Glutamatergic neuron (in vitro differentiated cells): ENCODE measurements around the gene SPO11. TPM values are rescaled to one million over a fixed set of nuclear protein-coding genes. Genes with fewer than 3 reads are reported as not detected.

Experiments used
- DNase-seq: peaks from one replicate; pipeline ENCODE4 v3.0.0; 2022
- H3K27ac Mint-ChIP-seq: one replicate; pipeline ENCODE4 v1.8.0; 2020; ENCODE audit warnings: mild to moderate bottlenecking, mixed read lengths, inconsistent platforms; ENCODE audit not compliant: unreplicated experiment
- H3K27me3 Mint-ChIP-seq: one replicate; pipeline ENCODE4 v1.8.0; 2020; ENCODE audit warnings: mild to moderate bottlenecking, moderate library complexity, mixed read lengths, inconsistent platforms; ENCODE audit not compliant: unreplicated experiment
- H3K36me3 Mint-ChIP-seq: one replicate; pipeline ENCODE4 v1.8.0; 2020; ENCODE audit warnings: mild to moderate bottlenecking, mixed read lengths, inconsistent platforms; ENCODE audit not compliant: unreplicated experiment
- H3K4me1 Mint-ChIP-seq: one replicate; pipeline ENCODE4 v1.8.0; 2020; ENCODE audit warnings: mild to moderate bottlenecking, low read depth, mixed read lengths, inconsistent platforms; ENCODE audit not compliant: unreplicated experiment
- H3K4me3 Mint-ChIP-seq: one replicate; pipeline ENCODE4 v1.8.0; 2020; ENCODE audit warnings: mild to moderate bottlenecking, mixed read lengths, inconsistent platforms; ENCODE audit not compliant: unreplicated experiment
- H3K9me3 Mint-ChIP-seq: one replicate; pipeline ENCODE4 v1.8.0; 2020; ENCODE audit warnings: mild to moderate bottlenecking, moderate library complexity, mixed read lengths, inconsistent platforms; ENCODE audit not compliant: unreplicated experiment
- CTCF ChIP-seq: fragments of 200-600 bp; sonication (generic); IDR thresholded peaks from one replicate; pipeline ENCODE4 v1.5.0; 2021; ENCODE audit not compliant: partially characterized antibody, unreplicated experiment
- total RNA-seq: library from RNA; stranded (reverse); fragmentation: NEBNext Ultra II Directional; extraction: Animal tissue kit (Norgen Biotek cat#: 25700); gene quantifications from one replicate; pipeline ENCODE4 v1.2.1, GENCODE V29; 2021; ENCODE audit not compliant: unreplicated experiment

The SPO11 gene
- total RNA-seq, 1 donor from 2014 or later: not detected

DNA sequence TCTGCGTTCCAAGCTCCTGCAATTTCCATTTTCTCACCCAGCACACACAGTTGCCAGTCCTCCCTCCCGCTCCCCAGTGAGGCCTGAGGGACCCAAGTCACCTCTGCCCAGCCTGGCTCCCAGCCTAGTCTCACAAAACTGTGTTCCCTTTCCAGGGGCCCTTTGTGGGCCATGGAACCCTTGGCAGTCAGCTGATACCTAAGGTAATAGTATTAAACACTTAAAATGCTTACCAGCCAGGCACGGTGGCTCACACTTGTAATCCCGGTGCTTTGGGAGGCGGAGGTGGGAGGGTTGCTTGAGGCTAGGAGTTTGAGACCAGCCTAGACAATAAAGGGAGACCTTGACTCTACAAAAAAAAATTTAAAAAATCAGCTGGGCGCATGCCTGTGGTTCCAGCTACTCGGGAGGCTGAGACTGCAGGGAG, 58.4 kb downstream of the SPO11 start:
- H3K36me3 Mint-ChIP-seq: no peaks in the 10 kb centered on the region
- TF ChIP-seq CTCF: no peak
- peaks cover 9% of the 10 kb centered on the region for H3K27me3 Mint-ChIP-seq
- H3K9me3 Mint-ChIP-seq: peaks cover 3% of the 10 kb centered on the region
- no peak overlapping the region for H3K27ac Mint-ChIP-seq
- no peaks in the 10 kb centered on the region for H3K4me1 Mint-ChIP-seq
- peak; percentile 9 for DNase-seq
- no peak overlapping the region for H3K4me3 Mint-ChIP-seq

GRCh38 chr20:57388953-57389694, 59.5 kb downstream of the SPO11 start:
- Mint-ChIP-seq H3K4me1 (peaks cover 5% of the 10 kb centered on the region), H3K36me3 (no peaks in the 10 kb centered on the region), H3K27ac (no peak overlapping the region), H3K4me3 (peak overlapping the region; percentile 75), H3K27me3 (peaks cover 11% of the 10 kb centered on the region), H3K9me3 (peaks cover 3% of the 10 kb centered on the region)
- TF ChIP-seq CTCF: peak; percentile 22
- peak; percentile 38 for DNase-seq

DNA sequence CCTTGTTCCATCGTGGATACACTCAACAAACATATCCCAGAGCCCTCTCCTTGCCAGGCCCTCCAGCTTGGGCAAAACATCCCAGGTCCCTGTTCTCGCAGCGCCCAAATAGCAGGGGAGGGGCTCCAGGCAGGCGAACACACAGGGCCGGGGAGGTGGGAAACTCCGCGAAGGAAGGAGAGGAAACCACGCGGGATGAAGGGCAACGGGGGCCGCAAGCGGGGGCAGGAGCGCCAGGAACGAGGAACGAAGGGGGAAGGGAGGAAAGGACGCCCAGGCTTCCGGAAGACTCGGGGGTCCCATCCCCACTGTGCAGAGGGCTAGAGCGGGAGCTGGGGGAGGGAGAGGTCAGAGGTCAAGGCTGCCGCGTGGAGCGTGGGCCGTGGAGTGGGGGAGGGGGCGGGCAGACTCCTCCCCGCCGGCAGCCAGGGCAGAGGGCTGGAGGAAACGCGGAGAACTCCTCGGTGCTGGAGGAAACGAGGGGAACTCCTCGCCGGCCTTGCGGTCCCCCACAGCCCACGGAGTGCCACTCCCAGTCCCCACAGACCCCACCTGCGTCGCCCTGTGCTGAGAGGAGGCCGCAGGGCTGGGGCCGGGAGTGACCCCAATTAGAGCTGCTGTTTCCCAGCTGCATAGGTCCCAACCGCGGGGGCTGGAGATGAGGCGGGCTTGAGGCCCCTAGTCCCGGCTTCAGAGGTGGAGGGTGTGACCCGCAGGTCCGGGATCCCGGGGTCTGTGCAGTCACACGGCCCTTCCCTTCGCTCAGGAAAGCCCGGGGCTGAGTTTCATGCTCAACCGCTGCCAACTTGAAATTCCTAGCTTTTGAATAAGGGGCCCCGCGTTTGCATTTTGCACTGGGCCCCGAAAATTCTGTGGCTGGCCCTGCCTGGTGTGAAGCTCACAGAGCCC, 60.3 kb downstream of the SPO11 start:
- peaks cover 5% of the 10 kb centered on the region for H3K4me1 Mint-ChIP-seq
- peak; percentile 24 for DNase-seq
- H3K9me3 Mint-ChIP-seq: peaks cover 3% of the 10 kb centered on the region
- H3K27me3 Mint-ChIP-seq: peaks cover 11% of the 10 kb centered on the region
- H3K27ac Mint-ChIP-seq: no peak overlapping the region
- TF ChIP-seq CTCF: no peak
- H3K36me3 Mint-ChIP-seq: no peaks in the 10 kb centered on the region
- H3K4me3 Mint-ChIP-seq: no peak overlapping the region

DNA sequence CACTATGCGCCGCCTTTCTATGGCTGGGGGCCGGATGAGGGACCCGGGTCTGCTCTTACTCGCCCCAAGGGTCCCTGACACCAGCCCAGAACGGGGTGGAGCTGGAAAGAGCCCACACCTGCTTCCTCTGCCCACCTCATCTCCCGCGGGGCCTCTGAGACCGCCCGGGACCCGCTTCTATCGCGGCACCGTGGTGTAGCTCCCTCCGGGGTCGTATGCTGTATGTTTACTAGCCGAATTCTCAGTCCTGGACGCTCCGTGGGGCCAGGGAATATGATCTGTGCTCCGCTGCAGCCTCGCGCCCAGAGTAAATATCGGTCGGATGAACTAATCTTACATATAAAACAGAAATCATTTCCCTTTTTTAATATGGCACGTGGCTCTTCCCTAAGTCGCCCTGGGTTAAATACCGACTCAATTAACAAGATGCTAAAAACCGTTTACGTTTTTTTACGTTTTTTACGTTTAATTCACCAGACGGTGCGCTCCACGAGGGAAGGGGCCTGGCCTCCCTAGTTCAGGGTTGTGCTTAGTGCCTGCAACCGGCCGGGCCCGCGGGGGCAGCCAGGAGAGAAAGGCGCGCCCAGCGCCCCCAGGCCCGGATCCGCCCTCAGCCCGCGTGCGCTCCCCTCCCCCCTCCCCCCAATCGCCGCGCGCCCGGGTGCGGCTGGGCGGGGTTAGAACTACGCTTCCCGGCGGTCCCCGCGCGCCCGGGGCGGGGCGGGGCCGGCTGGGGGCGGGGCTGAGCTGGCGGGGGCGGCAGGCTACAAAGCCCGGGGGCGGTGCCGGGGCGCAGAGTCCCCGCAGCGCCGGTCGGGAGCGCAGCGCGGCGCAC, 61.2 kb downstream of the SPO11 start, which contains the start of gene RBM38:
RBM38 (plus strand) TSS at position 793 of the 835 bp plus-strand sequence. CDS start 186 bp downstream, outside the sequence.
- DNase-seq: peak; percentile 82
- peak within 1 kb of the TSS; percentile 89 for H3K4me3 Mint-ChIP-seq
- H3K9me3 Mint-ChIP-seq: peaks cover 3% of the 10 kb centered on the region
- H3K27me3 Mint-ChIP-seq: peaks cover 11% of the 10 kb centered on the region
- TF ChIP-seq CTCF: no peak
- H3K4me1 Mint-ChIP-seq: peaks cover 5% of the 10 kb centered on the region
- no peaks in the 10 kb centered on the region for H3K36me3 Mint-ChIP-seq
- peak within 1 kb of the TSS; percentile 82 for H3K27ac Mint-ChIP-seq
